GM12872 (cell line): Measurements from ENCODE around the gene DAAM1.

Experiments used
- TF ChIP-seq, protein P1 (sequence below): IDR thresholded peaks from 3 replicates; pipeline ENCODE4 v1.5.1; 2011; ENCODE audit warnings: low read depth, mild to moderate bottlenecking, low read length, moderate library complexity; ENCODE audit not compliant: insufficient read depth

Gene DAAM1

DNA sequence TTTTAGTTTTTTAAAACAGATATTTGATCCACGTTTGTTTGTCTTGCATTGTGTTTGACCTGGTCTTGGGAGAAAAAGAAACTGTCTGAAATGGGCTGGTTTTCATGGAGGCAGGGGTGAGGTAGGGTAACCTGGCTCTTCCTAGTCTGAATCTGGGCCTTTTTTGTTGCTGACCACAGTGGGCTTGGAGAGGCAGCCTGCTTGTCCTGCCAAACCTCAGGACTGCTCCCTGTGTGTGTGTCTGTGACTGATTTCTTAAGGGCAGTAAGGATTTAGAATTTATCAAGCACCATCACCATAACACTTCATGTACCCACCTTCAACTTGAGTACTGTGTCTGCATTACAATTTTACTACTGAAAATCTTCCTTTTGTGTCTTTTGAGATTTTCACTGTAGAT is 28.5 kb downstream of the DAAM1 start:
- TF ChIP-seq, protein P1, sequence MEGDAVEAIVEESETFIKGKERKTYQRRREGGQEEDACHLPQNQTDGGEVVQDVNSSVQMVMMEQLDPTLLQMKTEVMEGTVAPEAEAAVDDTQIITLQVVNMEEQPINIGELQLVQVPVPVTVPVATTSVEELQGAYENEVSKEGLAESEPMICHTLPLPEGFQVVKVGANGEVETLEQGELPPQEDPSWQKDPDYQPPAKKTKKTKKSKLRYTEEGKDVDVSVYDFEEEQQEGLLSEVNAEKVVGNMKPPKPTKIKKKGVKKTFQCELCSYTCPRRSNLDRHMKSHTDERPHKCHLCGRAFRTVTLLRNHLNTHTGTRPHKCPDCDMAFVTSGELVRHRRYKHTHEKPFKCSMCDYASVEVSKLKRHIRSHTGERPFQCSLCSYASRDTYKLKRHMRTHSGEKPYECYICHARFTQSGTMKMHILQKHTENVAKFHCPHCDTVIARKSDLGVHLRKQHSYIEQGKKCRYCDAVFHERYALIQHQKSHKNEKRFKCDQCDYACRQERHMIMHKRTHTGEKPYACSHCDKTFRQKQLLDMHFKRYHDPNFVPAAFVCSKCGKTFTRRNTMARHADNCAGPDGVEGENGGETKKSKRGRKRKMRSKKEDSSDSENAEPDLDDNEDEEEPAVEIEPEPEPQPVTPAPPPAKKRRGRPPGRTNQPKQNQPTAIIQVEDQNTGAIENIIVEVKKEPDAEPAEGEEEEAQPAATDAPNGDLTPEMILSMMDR, result no peak

GRCh38 chr14:59221568-59221967 is 33.1 kb downstream of the DAAM1 start:
- TF ChIP-seq, protein P1, result no peak

DNA sequence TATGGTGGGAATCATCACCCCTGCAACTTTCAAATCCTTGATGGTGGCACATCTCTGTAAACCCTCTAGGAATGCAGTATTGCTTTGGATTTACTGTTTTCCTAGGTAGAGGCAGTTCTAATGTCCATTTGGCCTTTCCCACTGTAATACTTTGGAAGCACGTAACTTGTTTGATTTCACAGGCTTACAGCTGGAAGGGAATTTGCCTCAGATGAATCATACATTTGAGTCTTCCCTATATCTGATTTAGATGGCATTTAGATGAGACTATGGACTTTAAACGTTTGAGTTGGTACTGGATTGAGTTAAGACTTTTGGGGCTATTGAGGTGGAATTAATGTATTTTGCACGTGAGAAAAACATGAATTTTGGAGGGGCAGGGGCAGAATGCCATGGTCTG is 35.9 kb downstream of the DAAM1 start:
- TF ChIP-seq, protein P1, result no peak

- TF ChIP-seq, protein P1, result no peak
These were observed 36.8 kb downstream of the DAAM1 start for GRCh38 chr14:59225281-59225680.

DNA sequence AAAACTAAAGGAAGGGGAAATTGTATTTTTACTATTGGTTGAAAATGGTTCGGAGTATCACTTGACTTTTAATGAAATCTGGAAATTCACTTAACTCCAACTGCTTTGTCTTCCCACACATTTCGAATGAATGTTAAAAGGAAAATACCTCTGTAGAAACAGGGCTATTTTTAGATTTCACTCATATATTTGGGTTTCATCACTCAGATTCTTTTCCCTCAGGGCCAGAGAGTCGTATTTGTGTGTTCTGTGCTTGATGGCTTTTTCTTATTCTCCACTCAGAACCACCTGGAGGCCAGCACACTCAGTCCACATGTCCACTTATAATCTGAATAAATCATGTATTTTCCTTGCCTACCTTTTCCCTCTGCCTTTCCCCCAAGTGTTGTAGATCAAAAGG is 40.0 kb downstream of the DAAM1 start:
- TF ChIP-seq, protein P1, result no peak

DNA sequence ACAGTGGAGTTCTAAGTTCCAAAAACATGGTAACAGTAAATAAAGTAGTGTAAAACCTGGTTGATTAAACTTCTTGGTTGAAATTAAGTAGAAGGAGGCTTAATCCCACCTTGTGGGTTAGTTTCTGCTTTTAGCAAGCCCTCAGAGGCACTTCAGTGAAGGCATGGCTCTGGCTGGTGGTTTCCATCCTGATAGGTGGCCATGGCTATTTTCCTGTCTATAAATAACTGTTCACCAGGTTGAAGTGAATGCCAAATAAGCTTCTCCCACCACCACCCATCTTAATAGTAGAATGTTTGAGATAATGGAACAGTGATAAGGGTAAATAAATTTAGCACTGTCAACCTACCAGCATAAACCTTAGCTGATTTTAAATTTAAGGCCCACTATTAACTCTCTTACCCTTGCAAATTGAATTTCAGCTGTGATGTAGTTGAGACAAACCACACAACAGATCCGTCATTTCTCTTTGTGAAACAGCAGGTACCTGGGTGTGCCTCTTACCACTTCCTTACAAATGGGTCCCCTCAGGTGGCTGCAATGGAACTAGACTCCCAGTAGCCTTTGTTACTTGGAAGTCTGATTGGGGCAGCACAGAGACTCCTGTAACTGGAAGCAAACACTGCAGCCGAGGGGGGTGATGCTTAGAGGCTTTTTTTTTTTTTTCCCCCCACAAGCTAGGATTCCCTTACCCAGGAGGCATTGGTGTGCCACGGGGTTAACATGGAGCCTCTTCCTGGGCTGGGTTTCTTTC is 41.4 kb downstream of the DAAM1 start:
- TF ChIP-seq, protein P1, result no peak

- TF ChIP-seq, protein P1, result no peak
These were observed 47.7 kb downstream of the DAAM1 start for GRCh38 chr14:59236195-59236594.
